ENCODE results near the gene NCOA7. TPM values are rescaled to one million over a fixed set of nuclear protein-coding genes. Genes with fewer than 3 reads are reported as not detected.

Gene NCOA7
- total RNA-seq, 1 experiment from 2014 or later: 9.4 TPM

GRCh38 chr6:125754566-125754965, 36.2 kb upstream of the NCOA7 start:
- Histone ChIP-seq H3K27ac (ENCODE audit: insufficient read length, low read depth, low read length) (no peak overlapping the region), H2BK120ac (ENCODE audit: low read depth, low read length, poor library complexity, severe bottlenecking) (no peak overlapping the region), H3K4me2 (ENCODE audit: insufficient read depth, insufficient read length, low read length) (no peak overlapping the region), H2AFZ (ENCODE audit: low read length) (no peak overlapping the region), H3K9ac (ENCODE audit: extremely low read depth, insufficient read length, low read length) (no peak overlapping the region), H4K8ac (replicated peaks; ENCODE audit: insufficient read length, low read depth, low read length) (no peak overlapping the region), H3T11ph (ENCODE audit: low read length) (no peak overlapping the region), H3K18ac (ENCODE audit: insufficient read length, low read depth, low read length) (no peak overlapping the region), H3K56ac (ENCODE audit: insufficient read length, low read depth, low read length) (no peak overlapping the region), H2BK12ac (ENCODE audit: insufficient read length, low read depth, low read length) (no peak overlapping the region), H3K23ac (ENCODE audit: insufficient read length, low read depth, low read length) (no peak overlapping the region), H2BK5ac (ENCODE audit: insufficient read length, low read length) (no peak overlapping the region), H3K23me2 (ENCODE audit: insufficient read length, low read depth, low read length, poor library complexity, severe bottlenecking) (peaks cover 8% of the 10 kb centered on the region), H3K27me3 (ENCODE audit: insufficient read depth, low read length) (peaks cover 3% of the 10 kb centered on the region; the same call in 1 of the 2 replicates), H3K9me3 (ENCODE audit: control insufficient read depth, low read depth, low read length) (no peaks in the 10 kb centered on the region), H3K14ac (ENCODE audit: insufficient read depth, low read length) (no peak overlapping the region), H4K20me1 (ENCODE audit: control insufficient read depth, insufficient read depth, insufficient read length) (no peaks in the 10 kb centered on the region), H2BK20ac (ENCODE audit: low read depth, low read length, poor library complexity, severe bottlenecking) (no peak overlapping the region), H2BK15ac (ENCODE audit: low read depth, low read length) (no peak overlapping the region), H3K4me1 (ENCODE audit: insufficient read depth, low read length) (peaks cover 8% of the 10 kb centered on the region), H3K4ac (ENCODE audit: low read depth, low read length) (no peak overlapping the region), H3K79me1 (ENCODE audit: insufficient read depth, low read depth, low read length, poor library complexity, severe bottlenecking) (no peaks in the 10 kb centered on the region), H3K79me2 (ENCODE audit: insufficient read depth, low read length) (peaks cover 2% of the 10 kb centered on the region; the same call in 1 of the 2 replicates), H4K5ac (ENCODE audit: insufficient read length, low read depth, low read length) (no peak overlapping the region), H2AK5ac (ENCODE audit: insufficient read length, low read length) (no peak overlapping the region), H4K91ac (ENCODE audit: insufficient read length, low read depth, low read length) (no peak overlapping the region)
- no CpG with 5 or more reads among the region's 2 CpGs for WGBS (ENCODE audit: extremely low coverage, insufficient read length, low lambda C conversion rate)
- Mint-ChIP-seq H3K4me1 (peaks cover 60 to 64% of the 10 kb centered on the region in 2 experiments), H3K4me3 (no peak overlapping the region), H3K9me3 (no peaks in the 10 kb centered on the region; a peak in 1 of 5 replicates), H3K27me3 (ENCODE audit: low read depth) (peaks cover 10% of the 10 kb centered on the region), H3K27ac (peak overlapping the region in 1 of 3 experiments; percentile 29; a peak in 2 of 7 replicates), H3K36me3 (ENCODE audit: insufficient read depth in 1 of 3, low read depth in 3 of 3) (peaks cover 0 to 31% (median 22%) of the 10 kb centered on the region in 3 experiments; a peak in 5 of 7 replicates)
- TF ChIP-seq CTCF (conservative IDR thresholded peaks at IDR 0.05): no peak
- no peak for DNase-seq
